Smooth muscle cell (in vitro differentiated cells): Measurements from ENCODE around the gene MDK. TPM values are rescaled to one million over a fixed set of nuclear protein-coding genes. Genes with fewer than 3 reads are reported as not detected.
A peak's percentile ranks its signal among the peaks of the same experiment; 100 is the strongest.

Experiments used
- DNase-seq: peaks from one replicate; lab custom pipeline; 2025; ENCODE audit not compliant: unreplicated experiment; lab: John Stamatoyannopoulos, UW
- H2AFZ ChIP-seq: fragments of 200-600 bp; sonication (generic); 2 replicates; pipeline ENCODE4 v1.6.0; 2016; ENCODE audit warnings: antibody characterized with exemption, low read depth, mild to moderate bottlenecking
- H3F3A ChIP-seq: fragments of 200-600 bp; sonication (generic); 2 replicates; pipeline ENCODE4 v1.6.0; 2017; ENCODE audit warnings: antibody characterized with exemption, low read depth
- H3K27ac ChIP-seq: fragments of 200-600 bp; sonication (generic); 2 replicates; pipeline ENCODE4 v1.5.1; 2016; ENCODE audit warnings: low read depth, mild to moderate bottlenecking
- H3K27me3 ChIP-seq: fragments of 200-600 bp; sonication (generic); 2 replicates; pipeline ENCODE4 v1.6.1; 2016; ENCODE audit warnings: low read depth, mild to moderate bottlenecking
- H3K36me3 ChIP-seq: fragments of 200-600 bp; sonication (generic); 2 replicates; pipeline ENCODE4 v1.5.1; 2016; ENCODE audit warnings: low read depth
- H3K4me1 ChIP-seq: fragments of 200-600 bp; sonication (generic); 2 replicates; pipeline ENCODE4 v1.5.1; 2016; ENCODE audit warnings: low read depth
- H3K4me2 ChIP-seq: fragments of 200-600 bp; sonication (generic); 2 replicates; pipeline ENCODE4 v1.6.0; 2016; ENCODE audit warnings: mild to moderate bottlenecking
- H3K4me3 ChIP-seq: fragments of 200-600 bp; sonication (generic); 2 replicates; pipeline ENCODE4 v1.5.1; 2016; ENCODE audit warnings: mild to moderate bottlenecking
- H3K79me2 ChIP-seq: fragments of 200-600 bp; sonication (generic); 2 replicates; pipeline ENCODE4 v1.6.0; 2016; ENCODE audit warnings: low read depth, mild to moderate bottlenecking
- H3K9ac ChIP-seq: fragments of 200-600 bp; sonication (generic); 2 replicates; pipeline ENCODE4 v1.6.0; 2016; ENCODE audit warnings: low read depth
- H3K9me3 ChIP-seq: fragments of 200-600 bp; sonication (generic); replicated peaks from 2 replicates; pipeline ENCODE4 v1.5.1; 2016; ENCODE audit warnings: low read depth
- H4K20me1 ChIP-seq: fragments of 200-600 bp; sonication (generic); 2 replicates; pipeline ENCODE4 v1.6.0; 2016; ENCODE audit warnings: low read depth
- WGBS: methylation state at CpG from one replicate; pipeline ENCODE4 v1.1.7; 2016; ENCODE audit warnings: low lambda C conversion rate; 5-methylcytosine and 5-hydroxymethylcytosine counted together
- polyA plus RNA-seq: library from polyadenylated mRNA; unstranded; fragments of >200 nt; fragmentation: Nextera tagmentation; extraction: Ambion mirVana; gene quantifications from 2 replicates; pipeline ENCODE4 v1.2.1, GENCODE V29; 2016
- total RNA-seq: library from RNA; depleted of rRNA; stranded (reverse); fragments of >200 nt; gene quantifications from 2 replicates; pipeline ENCODE4 v1.2.3, GENCODE V29; 2014
- TF ChIP-seq, protein P1 (sequence below): fragments of 200-600 bp; sonication (generic); IDR thresholded peaks from 2 replicates; pipeline ENCODE4 v1.5.1; 2017; ENCODE audit warnings: borderline replicate concordance, mild to moderate bottlenecking, antibody characterized with exemption; ENCODE audit not compliant: insufficient read depth, poor library complexity, severe bottlenecking

Gene MDK
- total and polyA plus RNA-seq, 2 experiments from 2014 or later, result 490 to 667 TPM

GRCh38 chr11:46363455-46364005, 17.9 kb upstream of the MDK start:
- DNase-seq, result no peak
- Histone ChIP-seq H3K4me2 (peak overlapping the region; percentile 43), H4K20me1 (peaks cover 87% of the 10 kb centered on the region)

GRCh38 chr11:46364056-46364455, 17.4 kb upstream of the MDK start:
- no peak overlapping the region for H3K9ac ChIP-seq
- DNase-seq, result no peak
- peak overlapping the region; percentile 67 for H3K27ac ChIP-seq

More at GRCh38 chr11:46363455-46364005, 17.9 kb upstream of the MDK start:
- Histone ChIP-seq H3K27me3 (no peaks in the 10 kb centered on the region), H3K4me3 (no peak overlapping the region), H3K4me1 (peaks cover 17% of the 10 kb centered on the region), H3K27ac (peak overlapping the region; percentile 67), H3K79me2 (peaks cover 36% of the 10 kb centered on the region), H3F3A (no peaks in the 10 kb centered on the region), H2AFZ (no peak overlapping the region), H3K9ac (peak overlapping the region; percentile 65), H3K9me3 (no peaks in the 10 kb centered on the region), H3K36me3 (no peaks in the 10 kb centered on the region)
- TF ChIP-seq, protein P1, sequence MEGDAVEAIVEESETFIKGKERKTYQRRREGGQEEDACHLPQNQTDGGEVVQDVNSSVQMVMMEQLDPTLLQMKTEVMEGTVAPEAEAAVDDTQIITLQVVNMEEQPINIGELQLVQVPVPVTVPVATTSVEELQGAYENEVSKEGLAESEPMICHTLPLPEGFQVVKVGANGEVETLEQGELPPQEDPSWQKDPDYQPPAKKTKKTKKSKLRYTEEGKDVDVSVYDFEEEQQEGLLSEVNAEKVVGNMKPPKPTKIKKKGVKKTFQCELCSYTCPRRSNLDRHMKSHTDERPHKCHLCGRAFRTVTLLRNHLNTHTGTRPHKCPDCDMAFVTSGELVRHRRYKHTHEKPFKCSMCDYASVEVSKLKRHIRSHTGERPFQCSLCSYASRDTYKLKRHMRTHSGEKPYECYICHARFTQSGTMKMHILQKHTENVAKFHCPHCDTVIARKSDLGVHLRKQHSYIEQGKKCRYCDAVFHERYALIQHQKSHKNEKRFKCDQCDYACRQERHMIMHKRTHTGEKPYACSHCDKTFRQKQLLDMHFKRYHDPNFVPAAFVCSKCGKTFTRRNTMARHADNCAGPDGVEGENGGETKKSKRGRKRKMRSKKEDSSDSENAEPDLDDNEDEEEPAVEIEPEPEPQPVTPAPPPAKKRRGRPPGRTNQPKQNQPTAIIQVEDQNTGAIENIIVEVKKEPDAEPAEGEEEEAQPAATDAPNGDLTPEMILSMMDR, result no peak
- 72% methylated on average over 21 of the region's 21 CpGs for WGBS

GRCh38 chr11:46364791-46365190, 16.7 kb upstream of the MDK start:
- H4K20me1 ChIP-seq, result peaks cover 84% of the 10 kb centered on the region
- no peak overlapping the region for H2AFZ ChIP-seq
- no peaks in the 10 kb centered on the region for H3K9me3 ChIP-seq
- H3K36me3 ChIP-seq, result no peaks in the 10 kb centered on the region
- no peak overlapping the region for H3K27ac ChIP-seq
- H3K9ac ChIP-seq, result no peak overlapping the region
- H3K79me2 ChIP-seq, result peaks cover 25% of the 10 kb centered on the region
- no peaks in the 10 kb centered on the region for H3F3A ChIP-seq
- H3K27me3 ChIP-seq, result no peaks in the 10 kb centered on the region
- 92% methylated on average over 3 of the region's 3 CpGs for WGBS
- DNase-seq, result no peak
- no peak overlapping the region for H3K4me3 ChIP-seq
- H3K4me2 ChIP-seq, result no peak overlapping the region
- H3K4me1 ChIP-seq, result peaks cover 20% of the 10 kb centered on the region
- TF ChIP-seq, protein P1, result no peak

More at GRCh38 chr11:46364056-46364455, 17.4 kb upstream of the MDK start:
- Histone ChIP-seq H3K9me3 (no peaks in the 10 kb centered on the region), H3K4me3 (no peak overlapping the region), H3K79me2 (peaks cover 31% of the 10 kb centered on the region), H2AFZ (no peak overlapping the region), H3K4me2 (no peak overlapping the region), H3K27me3 (no peaks in the 10 kb centered on the region), H3K4me1 (peaks cover 17% of the 10 kb centered on the region), H3F3A (no peaks in the 10 kb centered on the region), H3K36me3 (no peaks in the 10 kb centered on the region), H4K20me1 (peaks cover 85% of the 10 kb centered on the region)
- WGBS, result 93% methylated on average over 9 of the region's 9 CpGs
- TF ChIP-seq, protein P1, result no peak

DNA sequence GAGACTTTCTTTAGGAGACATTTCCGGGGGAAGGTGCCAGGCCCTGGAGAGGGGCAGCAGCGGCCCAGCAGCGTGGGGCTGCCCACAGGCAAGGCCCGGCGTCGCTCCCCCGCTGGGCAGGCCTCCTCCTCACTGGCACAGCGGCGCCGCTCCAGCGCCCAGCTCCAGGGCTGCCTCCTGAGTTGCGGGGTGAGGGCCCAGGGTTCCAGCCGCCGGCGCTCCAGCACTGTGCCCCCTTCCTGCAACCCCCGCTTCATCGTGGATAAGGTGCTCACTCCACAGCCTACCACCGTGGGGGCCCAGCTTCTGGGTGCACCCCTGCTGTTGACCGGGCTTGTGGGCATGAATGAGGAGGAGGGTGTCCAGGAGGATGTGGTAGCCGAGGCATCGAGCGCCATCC, 15.2 kb upstream of the MDK start:
- H3K9me3 ChIP-seq, result no peaks in the 10 kb centered on the region
- WGBS, result 97% methylated on average over 22 of the region's 22 CpGs
- H3K4me3 ChIP-seq, result no peak overlapping the region
- H3K4me2 ChIP-seq, result no peak overlapping the region
- no peak overlapping the region for H3K9ac ChIP-seq
- H4K20me1 ChIP-seq, result peaks cover 74% of the 10 kb centered on the region
- H3K27me3 ChIP-seq, result no peaks in the 10 kb centered on the region
- TF ChIP-seq, protein P1, result no peak
- H3K79me2 ChIP-seq, result peaks cover 18% of the 10 kb centered on the region
- H3K4me1 ChIP-seq, result peaks cover 16% of the 10 kb centered on the region
- no peak overlapping the region for H2AFZ ChIP-seq
- DNase-seq, result no peak
- H3K36me3 ChIP-seq, result no peaks in the 10 kb centered on the region
- H3F3A ChIP-seq, result no peaks in the 10 kb centered on the region
- H3K27ac ChIP-seq, result no peak overlapping the region
